B cell (primary cell): Measurements from ENCODE around the gene RLN3. TPM values are rescaled to one million over a fixed set of nuclear protein-coding genes. Genes with fewer than 3 reads are reported as not detected.

Experiments used
- ATAC-seq: fragments of 200-7000 bp; cut with Tn5 transposase; one replicate; pipeline ENCODE4 v1.10.0; 2021; ENCODE audit warnings: low read depth, mild to moderate bottlenecking, moderate number of reproducible peaks, moderate library complexity
- CTCF ChIA-PET: fragments of 350-600 bp; sonication (Branson Sonifier 250); formaldehyde crosslinking; loops from one replicate; lab custom pipeline; 2021; ENCODE audit warnings: antibody characterized with exemption, inconsistent platforms; lab: Charles Lee
- POLR2A ChIA-PET: fragments of 350-600 bp; sonication (Branson Sonifier 250); formaldehyde crosslinking; loops from one replicate; lab custom pipeline; 2021; ENCODE audit warnings: antibody characterized with exemption; lab: Charles Lee
- DNase-seq: peaks from one replicate; pipeline ENCODE4 v3.0.0; 2013
- H2AFZ ChIP-seq: 2 replicates; pipeline ENCODE4 v1.6.1; 2012; ENCODE audit warnings: mild to moderate bottlenecking, low read depth, low read length; ENCODE audit not compliant: insufficient read depth, poor library complexity, severe bottlenecking
- H3K27ac ChIP-seq, 2 donors: 1 replicate in 1 of 2; 2 replicates in 1 of 2; pipeline ENCODE4 v1.5.1; 2012 to 2013; ENCODE audit warnings: low read length in 2 of 2, mild to moderate bottlenecking in 2 of 2, moderate library complexity in 1 of 2
- H3K27me3 ChIP-seq, 4 experiments: fragments of 200-600 bp in 1 of 4; sonication (generic) in 1 of 4; replicated peaks in 1 of 4; 1 replicate in 2 of 4; 2 replicates in 2 of 4; pipeline versions ENCODE4 v1.6.1 to v1.7.0; 2013 to 2016; ENCODE audit warnings: low read length in 3 of 4, mild to moderate bottlenecking in 2 of 4, mixed read lengths in 1 of 4, moderate library complexity in 1 of 4; ENCODE audit not compliant: insufficient read depth in 4 of 4, control insufficient read depth in 3 of 4; ENCODE audit errors: control extremely low read depth in 1 of 4
- H3K36me3 ChIP-seq, 2 experiments: replicated peaks in 1 of 2; 1 replicate in 1 of 2; 2 replicates in 1 of 2; pipeline versions ENCODE4 v1.6.1 to v1.7.1; 2013; ENCODE audit warnings: low read length in 1 of 2; ENCODE audit not compliant: insufficient read depth in 2 of 2, control insufficient read depth in 1 of 2; ENCODE audit errors: control extremely low read depth in 1 of 2, extremely low read depth in 1 of 2
- H3K4me1 ChIP-seq, 2 donors: fragments of 200-600 bp in 1 of 2; sonication (generic) in 1 of 2; 1 replicate in 1 of 2; 2 replicates in 1 of 2; pipeline versions ENCODE4 v1.5.1 to v1.6.1; 2013 to 2017; ENCODE audit warnings: low read length in 2 of 2; ENCODE audit not compliant: control insufficient read depth in 2 of 2, insufficient read depth in 2 of 2
- H3K4me2 ChIP-seq: replicated peaks from 2 replicates; pipeline ENCODE3; 2012; ENCODE audit warnings: mild to moderate bottlenecking, low read depth, low read length; ENCODE audit not compliant: poor library complexity, severe bottlenecking
- H3K4me3 ChIP-seq, 5 experiments: fragments of 200-600 bp in 1 of 5; sonication (generic) in 1 of 5; 1 replicate in 3 of 5; 2 replicates in 2 of 5; pipeline versions ENCODE4 v1.5.1 to v1.7.0; 2011 to 2016; ENCODE audit warnings: low read length in 4 of 5, mild to moderate bottlenecking in 4 of 5, low read depth in 2 of 5, control low read depth in 1 of 5, moderate library complexity in 1 of 5; ENCODE audit not compliant: insufficient read depth in 1 of 5; ENCODE audit errors: control extremely low read depth in 1 of 5, extremely low read depth in 1 of 5
- H3K79me2 ChIP-seq: fragments of 200-600 bp; sonication (generic); one replicate; pipeline ENCODE4 v1.6.0; 2016; ENCODE audit warnings: low read length; ENCODE audit not compliant: control insufficient read depth, insufficient read depth
- H3K9ac ChIP-seq: fragments of 200-600 bp; sonication (generic); 2 replicates; pipeline ENCODE4 v1.6.1; 2017; ENCODE audit warnings: mild to moderate bottlenecking, low read length, moderate library complexity
- H3K9me3 ChIP-seq, 3 donors: one replicate each; pipeline versions ENCODE4 v1.6.1 to v1.7.1; 2013; ENCODE audit warnings: low read length in 2 of 3; ENCODE audit not compliant: control insufficient read depth in 2 of 3, insufficient read depth in 1 of 3; ENCODE audit errors: control extremely low read depth in 1 of 3
- H4K20me1 ChIP-seq: 2 replicates; pipeline ENCODE4 v1.6.0; 2012; ENCODE audit warnings: mild to moderate bottlenecking, low read length; ENCODE audit not compliant: insufficient read depth, control insufficient read depth, poor library complexity, severe bottlenecking
- H3K27ac Mint-ChIP-seq: one replicate; pipeline ENCODE4 v1.8.0; 2021; ENCODE audit warnings: mixed read lengths
- H3K27me3 Mint-ChIP-seq: one replicate; pipeline ENCODE4 v1.8.0; 2021; ENCODE audit warnings: mixed read lengths
- H3K4me1 Mint-ChIP-seq: one replicate; pipeline ENCODE4 v1.8.0; 2021; ENCODE audit warnings: mixed read lengths
- H3K4me3 Mint-ChIP-seq: one replicate; pipeline ENCODE4 v1.8.0; 2021; ENCODE audit warnings: mixed read lengths
- H3K9me3 Mint-ChIP-seq: one replicate; pipeline ENCODE4 v1.8.0; 2022; ENCODE audit warnings: mixed read lengths; ENCODE audit not compliant: insufficient read depth
- EZH2 ChIP-seq: IDR thresholded peaks from 2 replicates; pipeline ENCODE4 v1.6.1; 2012; ENCODE audit warnings: borderline replicate concordance, low read depth, mild to moderate bottlenecking, moderate library complexity, low read length; ENCODE audit not compliant: insufficient read depth, poor library complexity, severe bottlenecking
- WGBS: methylation state at CpG from one replicate; pipeline ENCODE4 v1.1.5; 2013; ENCODE audit warnings: missing lambda C conversion rate; ENCODE audit not compliant: insufficient coverage; 5-methylcytosine and 5-hydroxymethylcytosine counted together
- intact Hi-C: fragments of 100-400 bp; cut with micrococcal nuclease; formaldehyde crosslinking; loops from one replicate; pipeline ENCODE4 v1.10.0; 2022
- polyA plus RNA-seq: library from polyadenylated mRNA; depleted of rRNA; stranded (reverse); fragments of >200 nt; gene quantifications from 2 replicates; pipeline ENCODE4 v1.2.3, GENCODE V29; 2012
- total RNA-seq, 2 donors: library from RNA; stranded (reverse); fragments of 120-200 nt in 1 of 2; gene quantifications; 1 replicate in 1 of 2; 2 replicates in 1 of 2; pipeline versions ENCODE4 v1.2.3 to v1.2.4, GENCODE V29; 2013 to 2022
- TF ChIP-seq, protein P1 (sequence below): fragments of 200-600 bp; IDR thresholded peaks from one replicate; pipeline ENCODE4 v1.8.0; 2022; ENCODE audit warnings: antibody characterized with exemption, mild to moderate bottlenecking

Gene RLN3
- total and polyA plus RNA-seq, 2 donors (not counting 1 experiment from before 2014, with no cell fraction given), result 0.42 TPM; not detected in 1

DNA sequence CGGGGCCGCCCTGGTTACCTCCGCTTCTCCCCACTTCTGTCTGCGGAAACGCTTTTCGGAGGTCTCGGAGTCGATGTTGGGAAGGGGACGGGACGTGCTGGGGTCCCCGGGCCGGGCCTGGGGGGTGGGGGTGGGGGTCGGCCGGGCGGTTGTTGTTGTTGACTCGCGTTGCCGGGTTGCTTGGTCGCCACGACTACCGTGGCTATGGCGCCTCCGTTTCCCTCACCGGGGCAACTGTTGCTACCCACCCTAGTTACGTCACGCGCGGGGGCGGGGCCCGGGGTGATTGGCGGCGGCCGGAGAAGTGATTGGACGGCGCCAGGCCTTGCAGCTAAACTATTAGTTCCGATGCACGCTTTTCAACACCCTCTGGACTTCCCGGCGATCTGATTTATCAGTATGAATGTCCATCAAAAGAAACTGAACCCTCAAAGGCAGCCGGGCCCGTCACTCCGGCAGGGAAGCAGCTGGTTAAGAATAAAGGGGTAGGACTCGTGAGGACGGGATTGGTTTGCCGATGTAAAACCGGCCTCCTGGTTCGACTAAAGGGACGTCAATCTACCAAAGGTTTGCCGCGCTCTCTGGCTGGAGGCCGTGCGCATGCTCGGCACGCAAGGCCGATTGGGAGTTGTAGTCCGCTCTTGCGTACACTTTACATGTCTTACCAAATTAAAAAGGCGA is 21.7 kb upstream of the RLN3 start, which contains the start of gene RFX1:
RFX1 (minus strand) TSS at position 236 of the 681 bp plus-strand sequence. CDS start 12,477 bp downstream, outside the sequence.
- intact Hi-C loops, result loop anchor here (1.0 to 5.0 kb wide), 10 partner anchors 9 to 904 kb away; partner anchors contain the start of genes ADGRE5, DCAF15, LYL1 and ZSWIM4

More for the DNA sequence above, 21.7 kb upstream of the RLN3 start, which contains the start of gene RFX1:
- CTCF ChIA-PET, result interaction anchor here (0.6 to 2.2 kb wide), 6 partner anchors 24 to 1236 kb away, joined by 3 to 12 read pairs (median 4); partner anchors contain the start of gene IL27RA
- H3K4me3 ChIP-seq, result peak within 1 kb of the TSS; percentile 74 to 96 (median 82)
- no peak for TF ChIP-seq EZH2
- TF ChIP-seq, protein P1, sequence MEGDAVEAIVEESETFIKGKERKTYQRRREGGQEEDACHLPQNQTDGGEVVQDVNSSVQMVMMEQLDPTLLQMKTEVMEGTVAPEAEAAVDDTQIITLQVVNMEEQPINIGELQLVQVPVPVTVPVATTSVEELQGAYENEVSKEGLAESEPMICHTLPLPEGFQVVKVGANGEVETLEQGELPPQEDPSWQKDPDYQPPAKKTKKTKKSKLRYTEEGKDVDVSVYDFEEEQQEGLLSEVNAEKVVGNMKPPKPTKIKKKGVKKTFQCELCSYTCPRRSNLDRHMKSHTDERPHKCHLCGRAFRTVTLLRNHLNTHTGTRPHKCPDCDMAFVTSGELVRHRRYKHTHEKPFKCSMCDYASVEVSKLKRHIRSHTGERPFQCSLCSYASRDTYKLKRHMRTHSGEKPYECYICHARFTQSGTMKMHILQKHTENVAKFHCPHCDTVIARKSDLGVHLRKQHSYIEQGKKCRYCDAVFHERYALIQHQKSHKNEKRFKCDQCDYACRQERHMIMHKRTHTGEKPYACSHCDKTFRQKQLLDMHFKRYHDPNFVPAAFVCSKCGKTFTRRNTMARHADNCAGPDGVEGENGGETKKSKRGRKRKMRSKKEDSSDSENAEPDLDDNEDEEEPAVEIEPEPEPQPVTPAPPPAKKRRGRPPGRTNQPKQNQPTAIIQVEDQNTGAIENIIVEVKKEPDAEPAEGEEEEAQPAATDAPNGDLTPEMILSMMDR, result no peak
- H3K4me1 ChIP-seq, result peaks cover 42 to 49% of the 10 kb centered on the region in 2 donors
- H3K79me2 ChIP-seq, result peaks cover 10% of the 10 kb centered on the region
- no peaks in the 10 kb centered on the region for H3K27me3 ChIP-seq
- peak within 1 kb of the TSS; percentile 100 for H3K9ac ChIP-seq
- H3K4me3 Mint-ChIP-seq, result peak within 1 kb of the TSS; percentile 90
- no peaks in the 10 kb centered on the region for H4K20me1 ChIP-seq
- peak within 1 kb of the TSS; percentile 99 to 100 for H3K27ac ChIP-seq
- no peaks in the 10 kb centered on the region for H3K27me3 Mint-ChIP-seq
- H3K9me3 ChIP-seq, result no peaks in the 10 kb centered on the region
- no peaks in the 10 kb centered on the region for H3K36me3 ChIP-seq
- no peaks in the 10 kb centered on the region for H3K9me3 Mint-ChIP-seq
- H3K4me2 ChIP-seq, result peak within 1 kb of the TSS; percentile 87
- ATAC-seq, result peak; percentile 70
- POLR2A ChIA-PET, result interaction anchor here (0.5 to 5.0 kb wide), 16 partner anchors 9 to 1943 kb away, joined by 3 to 42 read pairs (median 6); partner anchors contain the start of genes ASF1B, IL27RA and RLN3
- peak within 1 kb of the TSS; percentile 97 for H3K27ac Mint-ChIP-seq
- H3K4me1 Mint-ChIP-seq, result peaks cover 47% of the 10 kb centered on the region
- under 1% methylated on average over 49 of the region's 58 CpGs for WGBS
- H2AFZ ChIP-seq, result peak within 1 kb of the TSS; percentile 74
- peak; percentile 99 for DNase-seq
